HG03039 (cell line): ENCODE data around the gene SYNJ2.

Experiments
- ATAC-seq: cut with Tn5 transposase; IDR thresholded peaks from one replicate; pipeline ENCODE4 v1.9.1; 2021; ENCODE audit warnings: mild to moderate bottlenecking, moderate library complexity; ENCODE audit not compliant: unreplicated experiment

SYNJ2 gene

DNA sequence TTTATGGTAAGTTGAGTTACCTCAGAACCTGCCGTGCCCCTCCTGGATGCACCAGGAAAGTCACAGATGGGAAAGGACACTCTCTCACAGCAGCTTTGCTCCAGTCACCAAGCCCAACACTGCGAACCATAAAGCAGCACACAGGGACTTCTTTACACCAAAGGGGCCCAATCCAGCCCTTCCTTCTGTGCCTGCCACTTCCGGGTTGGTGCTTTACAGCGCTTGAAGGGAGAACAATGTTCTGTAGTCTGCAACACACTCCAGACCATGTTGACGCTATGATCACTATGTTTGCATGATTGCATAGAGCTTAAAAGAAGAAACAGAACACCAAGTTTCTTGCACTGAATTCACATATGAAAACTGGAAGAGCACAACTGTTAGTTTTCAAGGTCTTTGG, 129.3 kb downstream of the SYNJ2 start:
- no peak for ATAC-seq

DNA sequence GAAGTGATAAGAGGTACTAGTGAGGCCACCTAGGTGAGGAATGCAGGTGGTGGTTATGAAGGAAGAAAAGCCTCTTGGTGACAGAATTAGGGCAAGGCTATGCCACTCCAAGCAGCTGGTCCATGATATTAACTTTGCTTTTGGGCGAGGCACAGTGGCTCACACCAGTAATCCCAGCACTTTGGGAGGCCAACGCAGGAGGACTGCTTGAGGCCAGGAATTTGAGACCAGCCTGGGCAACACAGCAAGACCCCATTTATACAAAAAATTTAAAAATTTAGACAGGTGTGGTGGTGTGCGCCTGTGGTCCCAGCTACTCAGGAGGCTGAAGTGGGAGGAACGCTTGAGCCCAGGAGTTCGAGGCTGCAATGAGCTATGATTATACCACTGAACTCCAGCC, 130.3 kb downstream of the SYNJ2 start:
- ATAC-seq, result no peak

DNA sequence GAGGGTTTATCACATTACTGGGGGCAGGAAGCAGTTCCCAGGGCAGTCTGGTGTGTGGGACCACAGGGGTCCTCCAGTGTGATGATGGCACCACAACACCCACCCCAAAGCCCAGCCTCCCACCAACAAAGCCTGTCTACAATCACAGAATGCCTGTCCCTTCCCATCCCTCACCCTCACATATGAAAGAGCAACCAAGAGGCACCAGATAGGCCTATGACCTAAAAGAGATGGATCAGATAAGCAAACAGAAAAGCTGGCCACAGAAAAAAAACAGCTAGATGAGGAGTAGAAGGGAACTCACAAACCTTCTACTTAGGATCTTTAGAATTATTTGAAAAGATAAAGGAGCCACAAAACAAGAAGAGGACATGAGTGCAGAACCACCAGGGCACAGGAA, 132.1 kb downstream of the SYNJ2 start:
- ATAC-seq, result no peak

DNA sequence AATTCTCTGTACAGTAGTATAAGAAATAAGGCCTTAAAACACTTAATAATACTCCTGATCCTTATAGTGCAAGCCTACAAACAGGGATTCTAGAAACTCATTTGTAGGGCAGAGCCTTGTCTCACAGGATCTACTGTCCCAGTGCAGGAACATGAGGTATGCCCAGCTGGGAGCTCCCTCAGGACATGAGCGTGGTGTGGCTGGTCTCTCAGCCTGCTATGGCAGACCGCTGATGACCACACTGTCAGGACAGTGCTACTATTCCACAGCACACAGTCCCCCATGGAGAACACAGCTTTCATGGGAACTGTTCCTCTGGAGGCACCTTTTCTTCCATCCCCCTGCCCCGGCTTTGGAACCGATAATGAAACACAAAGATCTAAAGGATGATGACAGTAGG, 133.4 kb downstream of the SYNJ2 start:
- no peak for ATAC-seq

DNA sequence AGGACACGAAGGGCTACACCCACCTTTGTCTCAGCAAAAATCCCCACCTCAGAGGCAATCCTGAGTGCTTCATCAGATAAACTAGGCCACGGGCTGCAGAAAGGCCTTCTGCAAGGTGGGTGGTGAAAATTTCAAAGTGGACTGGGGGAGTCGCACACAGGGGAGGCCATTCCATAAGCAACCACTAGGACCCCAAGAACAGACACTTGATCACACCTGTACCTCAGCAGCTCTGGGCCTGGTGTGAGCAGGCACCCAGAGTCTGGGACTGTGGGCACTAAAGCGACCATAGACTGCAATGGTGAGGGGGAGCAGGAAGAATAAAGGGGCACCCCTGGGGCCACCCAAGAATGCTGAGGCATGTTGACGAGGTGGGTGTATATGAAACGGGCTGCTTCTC, 133.8 kb downstream of the SYNJ2 start:
- ATAC-seq, result no peak

DNA sequence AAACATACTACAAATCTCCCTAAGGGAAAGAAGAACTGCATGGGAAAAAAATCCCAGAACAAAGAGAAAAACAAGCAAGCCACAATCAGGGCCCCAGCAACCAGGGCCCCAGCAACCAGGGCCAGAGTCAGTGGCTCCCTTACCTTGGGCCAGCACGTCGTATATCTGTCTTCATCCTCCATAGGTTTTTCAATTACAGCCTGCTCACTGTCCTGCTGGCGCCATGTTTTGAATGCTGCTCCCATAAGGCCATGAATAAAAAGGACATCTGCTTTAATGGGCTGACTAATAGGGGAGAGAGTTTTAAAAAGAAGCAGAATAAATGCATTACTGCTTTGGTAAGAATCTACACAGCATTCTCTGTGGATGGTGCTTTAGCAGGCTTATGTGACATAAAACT, 137.2 kb downstream of the SYNJ2 start:
- no peak for ATAC-seq

DNA sequence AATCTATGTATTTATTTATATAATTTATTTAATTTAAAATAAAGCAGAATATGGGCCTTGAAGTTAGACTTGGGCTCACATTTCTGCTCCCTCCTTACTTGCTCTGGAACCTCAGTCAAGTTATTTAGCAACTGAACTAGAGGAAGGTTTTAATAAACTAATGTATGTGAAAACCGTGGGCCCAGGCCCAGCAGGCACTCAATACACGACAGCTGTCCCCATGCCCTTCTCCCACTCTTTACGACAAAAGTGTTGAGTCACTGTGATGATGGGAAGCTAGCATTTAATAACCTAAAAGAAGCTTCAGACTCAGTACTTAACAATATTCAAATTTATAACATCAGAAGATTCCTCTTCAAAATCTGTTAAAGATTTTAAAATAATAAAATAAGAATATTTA, 139.7 kb downstream of the SYNJ2 start:
- no peak for ATAC-seq

DNA sequence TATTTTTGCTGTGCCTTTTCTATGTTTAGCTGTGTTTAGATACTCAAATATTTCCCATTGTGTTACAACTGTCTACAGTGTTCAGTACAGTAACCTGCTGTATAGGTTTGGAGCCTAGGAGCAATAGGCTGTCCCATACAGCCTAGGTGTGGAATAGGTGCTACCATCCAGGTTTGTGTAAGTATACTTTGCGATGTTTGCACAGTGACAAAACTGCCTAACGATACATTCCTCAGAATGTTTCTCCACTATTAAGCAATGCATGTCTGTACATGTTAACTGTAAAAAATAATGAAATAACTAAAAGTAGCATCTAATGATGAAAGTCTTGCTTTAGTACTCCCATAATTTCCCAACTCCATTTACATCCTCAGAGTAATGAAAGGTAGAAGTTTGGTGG, 140.4 kb downstream of the SYNJ2 start:
- ATAC-seq, result no peak

DNA sequence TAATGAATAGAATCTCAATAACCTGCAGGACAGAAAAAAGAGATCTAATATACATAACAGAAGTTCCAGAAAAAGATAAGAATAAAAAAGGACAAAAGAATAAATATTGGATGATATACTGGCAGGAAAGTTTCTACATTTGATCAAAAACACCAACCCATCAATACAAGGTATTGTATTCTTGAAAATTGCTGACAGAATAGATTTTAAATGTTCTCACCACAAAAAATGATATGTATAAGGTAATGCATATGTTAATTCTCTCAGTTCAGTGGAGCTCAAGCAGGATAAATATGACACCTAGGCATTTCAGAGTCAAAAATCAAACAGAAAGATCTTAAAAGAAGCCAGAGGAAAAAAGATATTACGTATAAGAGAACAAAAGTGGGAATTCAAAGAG, 142.6 kb downstream of the SYNJ2 start:
- no peak for ATAC-seq

DNA sequence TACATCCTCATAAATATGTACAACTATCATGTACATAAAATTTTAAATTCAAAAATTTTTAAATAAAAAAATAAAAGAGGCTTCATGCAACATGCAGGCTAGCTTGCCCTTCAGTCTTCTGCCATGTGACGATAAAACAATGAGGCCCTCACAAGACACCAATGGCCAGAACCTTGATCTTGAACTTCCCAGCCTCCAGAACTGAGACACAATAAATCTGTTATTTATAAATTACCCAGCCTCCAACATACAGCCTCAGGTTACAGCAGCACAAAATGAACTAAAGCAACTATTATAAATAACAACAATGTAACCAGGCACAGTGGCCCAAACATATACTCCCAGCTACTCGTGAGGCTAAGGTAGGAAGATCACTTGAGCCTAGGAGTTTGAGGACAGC, 143.6 kb downstream of the SYNJ2 start:
- ATAC-seq, result no peak

DNA sequence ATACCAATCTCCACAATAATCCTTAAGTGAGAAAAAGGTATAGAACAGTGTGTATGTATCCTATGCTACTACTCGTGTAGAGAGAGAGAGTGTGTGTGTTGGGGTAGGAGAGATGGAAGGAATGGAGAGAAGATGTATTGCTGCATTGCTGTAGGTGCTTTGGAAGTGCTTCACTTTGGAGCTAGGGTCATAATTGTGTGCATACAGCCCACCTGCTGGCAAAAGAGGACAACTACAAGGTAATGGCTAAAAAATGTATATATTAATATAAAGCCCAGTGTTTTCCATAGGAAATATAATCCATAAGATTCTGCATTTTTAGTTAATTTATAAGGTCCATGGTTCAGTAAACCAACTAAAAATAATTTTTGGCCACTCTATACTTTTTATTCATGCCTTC, 150.3 kb downstream of the SYNJ2 start:
- ATAC-seq, result no peak

DNA sequence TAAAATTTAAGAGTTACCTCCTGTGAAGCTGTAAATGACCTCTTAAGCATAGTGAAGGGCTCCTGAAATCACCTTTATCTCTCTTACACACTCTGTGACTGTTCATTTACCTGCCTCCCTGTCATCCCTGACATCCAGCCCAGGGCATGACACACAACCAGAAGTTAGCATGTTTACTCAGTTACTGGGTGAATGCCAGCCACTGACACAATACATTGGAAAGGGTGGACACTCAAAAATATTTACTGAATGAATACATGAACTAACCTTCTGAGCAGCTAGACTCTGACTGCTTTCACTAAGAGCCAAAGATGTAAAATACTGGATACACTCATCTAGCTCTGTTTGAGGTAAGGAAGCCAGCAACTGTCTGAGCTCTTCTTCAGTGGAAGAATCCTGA, 161.1 kb downstream of the SYNJ2 start:
- no peak for ATAC-seq

DNA sequence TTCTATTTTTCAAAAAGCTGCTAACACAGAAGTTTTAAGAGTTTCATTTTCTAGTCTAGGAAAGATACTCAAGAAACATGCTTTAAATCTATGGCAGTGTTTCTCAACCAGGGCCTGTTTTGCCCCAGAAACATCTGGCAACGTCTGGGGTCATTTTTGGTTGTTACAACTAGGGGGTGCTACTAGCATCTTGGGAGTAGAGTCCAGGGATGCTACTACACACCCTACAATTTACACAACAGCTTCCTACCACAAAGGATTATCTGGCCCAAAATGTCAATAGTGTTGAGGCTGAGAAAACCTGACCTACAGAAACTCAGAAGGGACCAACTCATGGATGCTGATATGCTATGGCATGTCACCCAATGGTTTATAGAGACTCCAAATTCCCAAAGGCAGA, 162.0 kb downstream of the SYNJ2 start:
- ATAC-seq, result no peak
